Neural progenitor cell (in vitro differentiated cells): ENCODE results near the gene SEZ6L2.

Source experiments
- CTCF ChIP-seq: fragments of 200-600 bp; sonication (generic); IDR thresholded peaks from 2 replicates; pipeline ENCODE4 v1.5.1; 2017; ENCODE audit warnings: antibody characterized with exemption, mild to moderate bottlenecking
- EZH2 ChIP-seq: fragments of 200-600 bp; sonication (generic); IDR thresholded peaks from 2 replicates; pipeline ENCODE4 v1.6.1; 2017; ENCODE audit warnings: antibody characterized with exemption, mild to moderate bottlenecking, moderate library complexity

GRCh38 chr16:29901607-29901945 is 2.2 kb upstream of the SEZ6L2 start:
- TF ChIP-seq CTCF (no peak), EZH2 (no peak)
